GM18861 (cell line): ENCODE measurements around the gene ACTL8.

ENCODE experiments used
- ATAC-seq: cut with Tn5 transposase; IDR thresholded peaks from one replicate; pipeline ENCODE4 v1.9.1; 2021; ENCODE audit not compliant: unreplicated experiment

The ACTL8 gene

GRCh38 chr1:17799642-17800041, 44.5 kb downstream of the ACTL8 start:
- no peak for ATAC-seq

GRCh38 chr1:17802164-17802563, 47.0 kb downstream of the ACTL8 start:
- ATAC-seq: no peak

GRCh38 chr1:17802945-17803344, 47.8 kb downstream of the ACTL8 start:
- ATAC-seq: no peak

GRCh38 chr1:17805869-17806684, 50.9 kb downstream of the ACTL8 start:
- no peak for ATAC-seq

GRCh38 chr1:17808816-17809215, 53.7 kb downstream of the ACTL8 start:
- no peak for ATAC-seq

- no peak for ATAC-seq
These were observed 55.5 kb downstream of the ACTL8 start for GRCh38 chr1:17810668-17811067.

- ATAC-seq: no peak
These were observed 61.4 kb downstream of the ACTL8 start for GRCh38 chr1:17816511-17816910.

- no peak for ATAC-seq
These were observed 64.1 kb downstream of the ACTL8 start for GRCh38 chr1:17819129-17819802.

GRCh38 chr1:17820198-17820597, 65.1 kb downstream of the ACTL8 start:
- no peak for ATAC-seq

- no peak for ATAC-seq
These were observed 67.8 kb downstream of the ACTL8 start for GRCh38 chr1:17822741-17823426.

GRCh38 chr1:17825273-17826164, 70.4 kb downstream of the ACTL8 start:
- no peak for ATAC-seq

GRCh38 chr1:17826165-17826488, 71.0 kb downstream of the ACTL8 start:
- no peak for ATAC-seq

GRCh38 chr1:17828991-17829390, 73.9 kb downstream of the ACTL8 start:
- ATAC-seq: no peak

GRCh38 chr1:17829579-17829978, 74.4 kb downstream of the ACTL8 start:
- no peak for ATAC-seq

- ATAC-seq: no peak
These were observed 76.5 kb downstream of the ACTL8 start for GRCh38 chr1:17831597-17831996.

- ATAC-seq: no peak
These were observed 78.7 kb downstream of the ACTL8 start for GRCh38 chr1:17833661-17834501.

- no peak for ATAC-seq
These were observed 79.5 kb downstream of the ACTL8 start for GRCh38 chr1:17834561-17835100.

GRCh38 chr1:17837233-17838030, 82.3 kb downstream of the ACTL8 start:
- ATAC-seq: no peak

GRCh38 chr1:17839641-17840196, 84.6 kb downstream of the ACTL8 start:
- ATAC-seq: no peak
